ENCODE results near the gene SLC25A6.
A peak's percentile ranks its signal among the peaks of the same experiment; 100 is the strongest.
"Not testable (repeated sequence)": the region's sequence is repeated elsewhere in the genome, so short reads cannot be mapped to it uniquely, and the experiment has no call there.

SLC25A6 gene

DNA sequence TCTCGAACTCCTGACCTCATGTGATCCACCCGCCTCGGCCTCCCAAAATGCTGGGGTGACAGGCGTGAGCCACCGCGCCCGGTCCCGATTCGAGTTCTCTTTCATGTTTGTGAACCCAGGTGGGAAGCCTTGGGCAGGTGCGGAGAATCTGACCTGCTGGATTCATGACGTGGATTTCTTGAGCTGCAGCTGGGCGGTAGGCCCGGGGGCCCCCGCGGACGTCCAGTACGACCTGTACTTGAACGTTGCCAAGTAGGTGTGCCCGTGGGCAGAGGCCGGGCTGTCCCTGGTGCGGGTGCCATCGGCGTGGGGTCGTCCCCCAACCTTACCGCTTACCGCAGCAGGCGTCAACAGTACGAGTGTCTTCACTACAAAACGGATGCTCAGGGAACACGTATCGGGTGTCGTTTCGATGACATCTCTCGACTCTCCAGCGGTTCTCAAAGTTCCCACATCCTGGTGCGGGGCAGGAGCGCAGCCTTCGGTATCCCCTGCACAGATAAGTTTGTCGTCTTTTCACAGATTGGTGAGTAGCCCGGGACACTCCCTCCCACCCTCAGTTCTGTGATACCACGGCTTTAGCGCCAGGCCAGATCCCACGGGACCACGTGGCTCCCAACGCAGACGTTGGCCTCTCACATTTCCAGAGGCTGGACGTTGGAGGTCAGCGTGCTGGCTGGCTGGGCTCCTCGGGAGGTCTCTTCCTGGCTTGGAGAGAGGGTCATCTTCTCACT, 39.8 kb downstream of the SLC25A6 start:
- no peak for DNase-seq

- not testable (repeated sequence) for DNase-seq
Measured at GRCh38 chrX:1349606-1350005, 42.3 kb downstream of the SLC25A6 start.

GRCh38 chrX:1341545-1342184, 50.2 kb downstream of the SLC25A6 start:
- DNase-seq, result no peak

- no peak for DNase-seq
Measured at GRCh38 chrX:1336948-1337779, 54.7 kb downstream of the SLC25A6 start.

- DNase-seq, result peak; percentile 45
Measured at GRCh38 chrX:1336331-1336943, 55.5 kb downstream of the SLC25A6 start, which contains the start of gene IL3RA. Gene IL3RA, plus strand, starts transcription at chrX:1336785. Its CDS starts 4,981 bp downstream, at chrX:1341766.
